Omental fat pad (tissue), 4 donors: ENCODE measurements around the gene CLDN9. TPM values are rescaled to one million over a fixed set of nuclear protein-coding genes. Genes with fewer than 3 reads are reported as not detected.

Experiments
- ATAC-seq: fragments of 150-250 bp; one replicate; pipeline ENCODE4 v1.9.1; 2016; ENCODE audit warnings: mild to moderate bottlenecking, moderate library complexity; ENCODE audit not compliant: low FRiP score
- DNase-seq: peaks from one replicate; pipeline ENCODE4 v3.0.0-alpha.2; 2019; ENCODE audit warnings: low spot score
- total RNA-seq, 4 donors: library from RNA; depleted of rRNA; stranded (reverse); fragments of >200 nt; gene quantifications; one replicate each; pipeline ENCODE4 v1.1.0, GENCODE V29; 2016
- TF ChIP-seq, protein P1 (sequence below), 3 donors: fragments of 450-650 bp; IDR thresholded peaks; one replicate each; pipeline ENCODE4 v1.5.1; 2016 to 2017; ENCODE audit warnings: antibody characterized with exemption in 3 of 3, mild to moderate bottlenecking in 3 of 3, moderate library complexity in 2 of 3

CLDN9 gene
- total RNA-seq, 4 donors from 2014 or later, result 0.24 to 0.63 TPM; not detected in 2

GRCh38 chr16:3007059-3007956 is 5.4 kb upstream of the CLDN9 start:
- DNase-seq (no peak), ATAC-seq (no peak)
- TF ChIP-seq, protein P1, sequence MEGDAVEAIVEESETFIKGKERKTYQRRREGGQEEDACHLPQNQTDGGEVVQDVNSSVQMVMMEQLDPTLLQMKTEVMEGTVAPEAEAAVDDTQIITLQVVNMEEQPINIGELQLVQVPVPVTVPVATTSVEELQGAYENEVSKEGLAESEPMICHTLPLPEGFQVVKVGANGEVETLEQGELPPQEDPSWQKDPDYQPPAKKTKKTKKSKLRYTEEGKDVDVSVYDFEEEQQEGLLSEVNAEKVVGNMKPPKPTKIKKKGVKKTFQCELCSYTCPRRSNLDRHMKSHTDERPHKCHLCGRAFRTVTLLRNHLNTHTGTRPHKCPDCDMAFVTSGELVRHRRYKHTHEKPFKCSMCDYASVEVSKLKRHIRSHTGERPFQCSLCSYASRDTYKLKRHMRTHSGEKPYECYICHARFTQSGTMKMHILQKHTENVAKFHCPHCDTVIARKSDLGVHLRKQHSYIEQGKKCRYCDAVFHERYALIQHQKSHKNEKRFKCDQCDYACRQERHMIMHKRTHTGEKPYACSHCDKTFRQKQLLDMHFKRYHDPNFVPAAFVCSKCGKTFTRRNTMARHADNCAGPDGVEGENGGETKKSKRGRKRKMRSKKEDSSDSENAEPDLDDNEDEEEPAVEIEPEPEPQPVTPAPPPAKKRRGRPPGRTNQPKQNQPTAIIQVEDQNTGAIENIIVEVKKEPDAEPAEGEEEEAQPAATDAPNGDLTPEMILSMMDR (IDR thresholded peaks at IDR 0.05), result no peak

- ATAC-seq (no peak), DNase-seq (no peak)
- TF ChIP-seq, protein P1 (IDR thresholded peaks at IDR 0.05), result no peak
Observed at GRCh38 chr16:3007957-3008689, 4.6 kb upstream of the CLDN9 start.

DNA sequence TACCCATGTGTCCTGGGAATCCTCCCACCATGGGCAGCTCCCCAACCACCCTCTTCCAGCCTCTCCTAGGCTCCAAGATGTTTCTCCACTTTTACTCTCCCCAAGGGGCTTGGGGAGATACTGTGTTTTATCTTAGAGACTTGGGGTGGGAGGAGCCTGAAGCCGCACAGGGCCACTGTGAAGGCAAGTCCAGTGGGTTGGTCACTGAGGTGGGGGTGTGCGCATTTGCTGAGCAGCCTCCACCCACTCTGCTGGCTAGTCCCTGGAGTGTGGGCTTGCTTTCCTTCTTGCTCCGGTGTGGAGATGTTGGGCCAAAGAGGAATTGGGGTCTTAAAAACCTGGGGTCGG is 4.1 kb upstream of the CLDN9 start:
- no peak for DNase-seq
- no peak for ATAC-seq
- TF ChIP-seq, protein P1 (IDR thresholded peaks at IDR 0.05), result no peak

DNA sequence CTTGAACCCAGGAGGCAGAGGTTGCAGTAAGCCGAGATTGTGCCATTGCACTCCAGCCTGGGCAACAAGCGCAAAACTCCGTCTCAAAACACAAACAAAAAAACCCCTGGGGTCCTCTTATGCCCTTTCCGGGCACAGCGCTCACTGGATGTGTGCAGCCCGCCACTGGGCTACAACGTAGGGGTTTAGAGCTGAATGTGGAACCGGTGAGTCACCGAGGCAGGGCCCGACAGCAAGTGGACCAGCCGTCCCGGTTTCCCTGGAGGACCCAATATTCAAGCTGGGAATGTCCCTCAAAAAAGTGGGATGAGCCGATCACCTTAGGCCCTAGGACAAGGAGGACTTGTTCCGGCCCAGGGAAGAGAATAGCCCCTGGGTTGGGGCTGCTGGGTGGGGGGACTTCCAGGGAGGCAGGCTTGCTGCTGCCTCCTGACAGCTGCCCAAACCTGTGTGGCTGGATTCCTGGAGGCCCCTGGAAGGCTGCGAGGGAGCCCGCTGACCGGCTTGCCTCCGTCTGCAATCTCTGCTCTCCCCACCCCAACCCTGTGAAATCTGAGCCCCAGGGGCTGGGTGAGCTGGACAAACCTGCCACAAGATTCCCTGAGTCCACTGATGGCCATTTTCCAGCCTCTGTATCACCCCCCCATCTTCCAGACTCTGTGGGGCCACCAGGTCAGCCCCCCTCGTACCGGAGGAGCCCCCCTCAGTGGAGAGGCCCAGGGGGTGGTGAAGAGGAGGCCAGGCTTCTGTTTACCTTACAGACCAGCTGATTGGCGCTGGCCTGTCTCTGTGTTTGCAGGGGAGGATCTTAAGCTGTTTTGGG is 2.9 kb upstream of the CLDN9 start:
- no peak for ATAC-seq
- TF ChIP-seq, protein P1 (IDR thresholded peaks at IDR 0.05), result no peak
- no peak for DNase-seq

DNA sequence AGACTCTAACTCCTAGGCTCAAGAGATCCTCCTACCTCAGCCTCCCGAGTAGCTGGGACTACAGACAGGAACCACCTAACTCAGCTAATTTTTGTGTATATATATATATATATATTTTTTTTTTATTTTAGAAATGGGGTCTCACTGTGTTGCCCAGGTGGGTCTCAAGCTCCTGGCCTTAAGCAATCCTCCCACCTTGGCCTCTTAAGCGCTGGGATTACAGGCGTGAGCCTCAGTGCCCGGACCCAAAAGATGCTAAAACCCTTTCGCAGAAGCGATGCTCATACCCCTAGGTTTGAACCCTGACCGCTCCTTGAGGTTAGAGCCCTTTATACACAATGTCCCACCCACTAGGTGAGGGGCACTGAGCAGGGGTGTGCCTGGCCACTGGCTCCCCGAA is 2.2 kb upstream of the CLDN9 start:
- TF ChIP-seq, protein P1 (IDR thresholded peaks at IDR 0.05), result no peak
- DNase-seq, result no peak
- no peak for ATAC-seq

DNA sequence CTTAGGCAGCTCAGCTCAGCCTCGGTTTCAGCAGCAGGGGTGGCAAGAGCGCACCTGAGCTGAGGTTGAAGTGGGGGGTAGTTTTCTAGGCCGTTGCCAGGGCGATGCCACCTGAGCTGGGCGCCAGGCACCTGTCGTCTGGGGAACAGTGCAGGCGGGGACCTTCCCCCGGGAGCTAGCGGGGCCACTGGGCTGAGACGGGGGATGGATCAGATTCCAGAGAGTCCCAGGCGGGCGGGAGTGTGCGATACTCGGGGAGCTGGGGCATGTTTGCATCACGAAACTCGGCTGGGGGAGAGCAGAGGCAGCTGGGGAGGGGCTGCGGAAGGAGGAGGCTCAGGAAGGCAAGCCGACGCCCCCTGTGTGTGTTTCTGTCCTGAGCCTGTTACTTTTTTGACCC is 477 bp upstream of the CLDN9 start:
- TF ChIP-seq, protein P1 (IDR thresholded peaks at IDR 0.05), result no peak
- ATAC-seq (no peak), DNase-seq (no peak)
